Fibroblast of lung (primary cell): ENCODE results near the gene TWSG1. TPM values are rescaled to one million over a fixed set of nuclear protein-coding genes. Genes with fewer than 3 reads are reported as not detected.

Source experiments
- DNase-seq, 2 donors: peaks; one replicate each; pipeline versions ENCODE4 v3.0.0 to v3.0.0-alpha.2; 2010; ENCODE audit warnings: low read depth in 2 of 2
- H2AFZ ChIP-seq: 2 replicates; pipeline ENCODE4 v1.5.1; 2012; ENCODE audit warnings: low read length, control low read depth, inconsistent platforms
- H3K27ac ChIP-seq: 2 replicates; pipeline ENCODE4 v1.5.1; 2011; ENCODE audit warnings: low read length, control low read depth; ENCODE audit not compliant: insufficient read depth
- H3K27me3 ChIP-seq: 2 replicates; pipeline ENCODE4 v1.5.1; 2011; ENCODE audit warnings: mild to moderate bottlenecking, low read length; ENCODE audit not compliant: control insufficient read depth, insufficient read depth
- H3K36me3 ChIP-seq: 2 replicates; pipeline ENCODE4 v1.5.1; 2011; ENCODE audit warnings: low read length; ENCODE audit not compliant: control insufficient read depth, insufficient read depth
- H3K4me1 ChIP-seq: 2 replicates; pipeline ENCODE4 v1.5.1; 2011; ENCODE audit warnings: low read length; ENCODE audit not compliant: control insufficient read depth, insufficient read depth; ENCODE audit errors: extremely low read depth
- H3K4me2 ChIP-seq: 2 replicates; pipeline ENCODE4 v1.5.1; 2011; ENCODE audit warnings: low read length, control low read depth; ENCODE audit not compliant: insufficient read depth; ENCODE audit errors: extremely low read depth
- H3K4me3 ChIP-seq, 4 experiments: fragments of 200-600 bp in 1 of 4; sonication (generic) in 1 of 4; replicated peaks in 1 of 4; 2 replicates each; pipeline ENCODE4 v1.5.1; 2011 to 2016; ENCODE audit warnings: low read length in 4 of 4, low read depth in 3 of 4, mild to moderate bottlenecking in 3 of 4, control low read depth in 2 of 4, inconsistent platforms in 1 of 4, mixed read lengths in 1 of 4; ENCODE audit not compliant: insufficient read depth in 1 of 4; ENCODE audit errors: control extremely low read depth in 1 of 4
- H3K79me2 ChIP-seq: 2 replicates; pipeline ENCODE4 v1.5.1; 2012; ENCODE audit warnings: mild to moderate bottlenecking, low read length, inconsistent platforms; ENCODE audit not compliant: control insufficient read depth, insufficient read depth
- H3K9ac ChIP-seq: 2 replicates; pipeline ENCODE4 v1.5.1; 2011; ENCODE audit warnings: mild to moderate bottlenecking, low read length, control low read depth; ENCODE audit not compliant: insufficient read depth
- H3K9me3 ChIP-seq: 2 replicates; pipeline ENCODE4 v1.5.1; 2012; ENCODE audit warnings: low read depth, low read length; ENCODE audit not compliant: control insufficient read depth, insufficient read depth
- H4K20me1 ChIP-seq: 2 replicates; pipeline ENCODE4 v1.5.1; 2011; ENCODE audit warnings: low read length; ENCODE audit not compliant: control insufficient read depth, insufficient read depth; ENCODE audit errors: extremely low read depth
- CTCF ChIP-seq, 2 donors: IDR thresholded peaks in 1 of 2; conservative IDR thresholded peaks in 1 of 2; 1 replicate in 1 of 2; 2 replicates in 1 of 2; pipeline ENCODE4 v1.5.1; 2011 to 2012; ENCODE audit warnings: low read length in 2 of 2, control low read depth in 1 of 2, inconsistent platforms in 1 of 2, low read depth in 1 of 2, mild to moderate bottlenecking in 1 of 2
- EZH2 ChIP-seq: IDR thresholded peaks from 2 replicates; pipeline ENCODE4 v1.5.1; 2012; ENCODE audit warnings: low read length, control low read depth, mild to moderate bottlenecking; ENCODE audit errors: missing control alignments
- polyA plus RNA-seq, 2 donors: library from polyadenylated mRNA; depleted of rRNA in 1 of 2; stranded (reverse) in 1 of 2; unstranded in 1 of 2; fragments of >200 nt; gene quantifications; 2 replicates each; pipeline ENCODE4 v1.2.1, GENCODE V29; 2011 to 2012; ENCODE audit warnings: missing spikeins in 1 of 2
- total RNA-seq: library from RNA; depleted of rRNA; stranded (reverse); fragments of >200 nt; gene quantifications from 2 replicates; pipeline ENCODE4 v1.2.1, GENCODE V29; 2014

Gene TWSG1
- total and polyA plus RNA-seq, 2 donors (not counting 1 experiment from before 2014, with no cell fraction given): 188 to 216 TPM

DNA sequence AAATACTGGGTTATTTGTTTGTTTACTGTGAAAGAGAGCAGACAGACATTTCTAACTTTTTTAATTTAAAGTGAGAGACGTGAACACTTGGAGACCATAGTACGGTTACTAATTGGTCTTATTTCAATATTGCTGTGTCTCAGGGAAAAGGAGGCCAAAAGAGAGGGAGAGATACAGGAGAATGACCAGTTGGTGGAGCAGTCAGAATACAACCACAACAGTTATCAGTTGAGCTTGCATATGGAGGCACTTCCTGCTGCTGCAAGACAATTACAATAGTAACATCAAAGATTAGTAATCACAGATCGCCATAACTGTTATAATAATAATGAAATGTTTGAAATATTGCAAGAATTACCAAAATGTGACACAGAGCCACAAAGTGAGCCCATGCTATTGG is 58.2 kb downstream of the TWSG1 start:
- Histone ChIP-seq H3K27ac (no peak overlapping the region), H3K79me2 (no peaks in the 10 kb centered on the region), H3K9me3 (no peaks in the 10 kb centered on the region), H3K27me3 (no peaks in the 10 kb centered on the region), H3K4me2 (no peak overlapping the region), H2AFZ (no peak overlapping the region), H3K36me3 (no peaks in the 10 kb centered on the region), H3K9ac (no peak overlapping the region), H3K4me3 (no peak overlapping the region), H4K20me1 (no peaks in the 10 kb centered on the region), H3K4me1 (no peaks in the 10 kb centered on the region)
- no peak for DNase-seq
- TF ChIP-seq CTCF (conservative IDR thresholded peaks at IDR 0.05 in 1 of 2, IDR thresholded peaks at IDR 0.05 in 1 of 2; ENCODE audit: low read depth in 1 of 2, low read length in 2 of 2) (no peak), EZH2 (no peak)

- no peaks in the 10 kb centered on the region for H3K79me2 ChIP-seq
- H3K9ac ChIP-seq: no peak overlapping the region
- no peak for DNase-seq
- no peaks in the 10 kb centered on the region for H4K20me1 ChIP-seq
- no peak overlapping the region for H3K4me2 ChIP-seq
- no peaks in the 10 kb centered on the region for H3K36me3 ChIP-seq
- H3K9me3 ChIP-seq: no peaks in the 10 kb centered on the region
- H3K4me1 ChIP-seq: no peaks in the 10 kb centered on the region
- TF ChIP-seq EZH2 (no peak), CTCF (conservative IDR thresholded peaks at IDR 0.05 in 1 of 2, IDR thresholded peaks at IDR 0.05 in 1 of 2; ENCODE audit: low read depth in 1 of 2, low read length in 2 of 2) (no peak)
- H3K27ac ChIP-seq: no peak overlapping the region
- no peak overlapping the region for H2AFZ ChIP-seq
- H3K27me3 ChIP-seq: no peaks in the 10 kb centered on the region
- no peak overlapping the region for H3K4me3 ChIP-seq
Measured at GRCh38 chr18:9394046-9394445, 59.5 kb downstream of the TWSG1 start.

GRCh38 chr18:9400197-9400596 is 65.6 kb downstream of the TWSG1 start:
- H3K27ac ChIP-seq: no peak overlapping the region

More at GRCh38 chr18:9400197-9400596, 65.6 kb downstream of the TWSG1 start:
- no peak overlapping the region for H3K4me2 ChIP-seq
- H3K27me3 ChIP-seq: no peaks in the 10 kb centered on the region
- DNase-seq: no peak
- H3K9me3 ChIP-seq: no peaks in the 10 kb centered on the region
- H3K4me3 ChIP-seq: no peak overlapping the region
- H3K79me2 ChIP-seq: no peaks in the 10 kb centered on the region
- TF ChIP-seq CTCF (conservative IDR thresholded peaks at IDR 0.05 in 1 of 2, IDR thresholded peaks at IDR 0.05 in 1 of 2; ENCODE audit: low read depth in 1 of 2, low read length in 2 of 2) (no peak), EZH2 (no peak)
- H4K20me1 ChIP-seq: no peaks in the 10 kb centered on the region
- H2AFZ ChIP-seq: no peak overlapping the region
- H3K36me3 ChIP-seq: no peaks in the 10 kb centered on the region
- no peaks in the 10 kb centered on the region for H3K4me1 ChIP-seq
- no peak overlapping the region for H3K9ac ChIP-seq
